ENCODE results near the gene COPS7A.

The COPS7A gene, protein sequence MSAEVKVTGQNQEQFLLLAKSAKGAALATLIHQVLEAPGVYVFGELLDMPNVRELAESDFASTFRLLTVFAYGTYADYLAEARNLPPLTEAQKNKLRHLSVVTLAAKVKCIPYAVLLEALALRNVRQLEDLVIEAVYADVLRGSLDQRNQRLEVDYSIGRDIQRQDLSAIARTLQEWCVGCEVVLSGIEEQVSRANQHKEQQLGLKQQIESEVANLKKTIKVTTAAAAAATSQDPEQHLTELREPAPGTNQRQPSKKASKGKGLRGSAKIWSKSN

DNA sequence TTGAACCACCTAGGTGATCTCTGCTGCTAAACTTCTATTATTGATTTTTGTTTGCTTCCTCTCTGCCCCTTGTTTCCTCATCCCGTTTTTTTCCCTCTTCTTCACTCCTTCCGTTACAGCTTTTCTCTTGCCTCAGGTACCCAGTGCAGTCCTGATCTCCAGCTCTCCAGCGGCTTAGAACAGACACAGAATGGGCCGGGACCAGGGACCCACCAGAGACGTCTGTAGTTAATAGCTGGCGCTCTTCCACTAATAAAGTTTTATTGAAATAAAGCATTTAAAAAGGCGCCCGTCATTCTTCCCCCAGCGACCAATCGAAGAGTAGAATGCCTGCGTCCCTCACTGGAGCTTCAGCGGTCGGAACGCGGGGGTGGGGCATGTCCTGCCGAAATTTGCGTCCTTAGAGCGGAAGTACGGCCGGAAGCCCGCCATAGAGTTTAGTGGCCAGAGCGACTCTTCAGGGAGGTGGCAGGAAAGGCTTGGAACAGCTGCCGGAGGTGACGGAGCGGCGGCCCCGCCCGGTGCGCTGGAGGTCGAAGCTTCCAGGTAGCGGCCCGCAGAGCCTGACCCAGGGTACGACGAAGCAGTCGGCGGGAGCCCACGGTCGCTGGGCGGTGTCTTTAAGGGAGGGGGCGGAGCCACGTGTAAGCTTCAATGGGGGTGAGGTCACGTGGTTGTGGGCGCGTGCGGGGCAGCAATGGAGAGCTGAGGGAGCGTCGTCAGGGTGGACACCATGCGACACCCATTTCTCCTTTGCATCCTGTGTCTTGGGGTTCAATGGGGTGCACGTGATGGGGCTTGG is at the start of gene COPS7A:
TSS of gene COPS7A (plus strand) at position 440 of the 802 bp plus-strand sequence. CDS start 611 bp downstream, outside the sequence.
- peak; percentile 97 for DNase-seq (ENCODE audit: low spot score)

DNA sequence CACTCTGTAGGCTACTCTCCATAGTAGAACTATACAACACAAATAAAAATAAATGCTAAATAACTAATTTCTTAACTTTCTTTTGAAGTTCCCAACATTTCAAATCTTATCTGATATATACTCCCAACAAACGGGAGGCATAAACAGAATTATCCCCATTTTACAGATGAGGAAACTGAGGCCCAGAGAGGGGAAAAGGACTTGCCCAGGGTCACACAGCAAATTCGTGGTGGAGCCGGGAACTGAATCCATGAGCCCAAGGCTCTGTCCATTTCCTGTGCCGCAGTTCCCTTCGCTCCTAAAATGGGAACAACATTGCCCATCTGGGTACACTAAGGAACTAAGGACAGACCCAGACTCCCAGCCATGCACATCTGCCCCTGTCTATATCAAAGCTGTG is 46.9 kb upstream of the COPS7A start:
- no peak for DNase-seq (ENCODE audit: low spot score)

DNA sequence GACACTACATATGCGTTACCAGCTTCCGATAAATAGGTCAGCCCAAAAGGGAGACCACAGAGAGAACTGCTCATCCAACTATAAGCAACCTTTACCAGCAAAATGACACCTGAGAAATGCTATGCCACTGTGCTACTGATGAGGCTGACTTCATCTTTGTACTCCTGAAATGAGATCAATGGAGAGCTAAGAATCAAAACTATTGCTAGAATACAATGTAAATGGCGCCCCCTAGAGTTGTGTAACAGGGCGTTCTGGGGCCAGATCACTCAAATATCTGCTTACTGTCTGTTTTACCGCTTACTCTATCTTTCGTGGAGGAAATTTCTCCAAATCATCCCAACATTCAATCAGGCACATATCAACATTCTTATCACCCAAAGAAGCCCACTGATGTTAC is 39.2 kb upstream of the COPS7A start:
- no peak for DNase-seq (ENCODE audit: low spot score)

DNA sequence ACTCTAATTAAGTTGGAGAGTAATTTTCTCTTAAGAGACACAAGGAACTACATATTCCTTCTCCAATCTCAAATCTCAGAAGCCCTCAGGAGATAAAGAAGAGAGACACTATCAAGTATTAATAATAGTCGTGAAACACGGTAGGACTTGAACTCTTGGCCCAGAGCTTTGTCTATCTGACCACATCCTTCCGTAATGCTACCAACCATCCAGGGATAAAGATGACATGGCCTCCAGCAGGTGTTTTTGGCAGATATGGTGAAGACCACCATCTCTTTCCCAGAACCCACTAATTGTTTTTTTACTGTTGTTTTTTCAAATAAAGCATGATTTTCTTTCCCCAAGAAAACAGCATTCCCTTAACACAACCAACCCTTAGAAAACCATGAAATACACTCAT is 38.0 kb upstream of the COPS7A start:
- no peak for DNase-seq (ENCODE audit: low spot score)

DNA sequence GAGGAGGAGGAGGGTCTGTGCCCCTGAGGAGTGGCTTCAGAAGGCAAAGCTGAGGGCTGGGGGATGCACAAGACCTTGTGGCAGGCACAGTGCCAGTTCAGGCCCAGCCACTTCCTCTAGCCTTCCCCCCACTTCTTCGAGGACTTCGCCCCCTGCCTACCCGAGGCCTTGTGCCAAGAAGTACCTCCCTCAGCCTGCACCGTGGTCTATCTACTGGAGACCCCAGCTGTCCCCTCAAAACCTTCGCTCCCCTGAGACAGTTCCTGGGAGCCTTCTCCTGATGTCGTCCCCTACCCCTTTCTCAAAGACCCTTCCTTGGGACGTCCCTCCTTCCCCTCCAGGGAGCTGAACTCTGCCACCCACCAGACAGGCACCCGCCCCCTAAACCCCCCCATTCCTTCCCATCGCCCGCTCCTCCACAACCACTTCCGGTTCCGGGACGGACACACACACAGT is 35.3 kb upstream of the COPS7A start:
- DNase-seq (ENCODE audit: low spot score): no peak

DNA sequence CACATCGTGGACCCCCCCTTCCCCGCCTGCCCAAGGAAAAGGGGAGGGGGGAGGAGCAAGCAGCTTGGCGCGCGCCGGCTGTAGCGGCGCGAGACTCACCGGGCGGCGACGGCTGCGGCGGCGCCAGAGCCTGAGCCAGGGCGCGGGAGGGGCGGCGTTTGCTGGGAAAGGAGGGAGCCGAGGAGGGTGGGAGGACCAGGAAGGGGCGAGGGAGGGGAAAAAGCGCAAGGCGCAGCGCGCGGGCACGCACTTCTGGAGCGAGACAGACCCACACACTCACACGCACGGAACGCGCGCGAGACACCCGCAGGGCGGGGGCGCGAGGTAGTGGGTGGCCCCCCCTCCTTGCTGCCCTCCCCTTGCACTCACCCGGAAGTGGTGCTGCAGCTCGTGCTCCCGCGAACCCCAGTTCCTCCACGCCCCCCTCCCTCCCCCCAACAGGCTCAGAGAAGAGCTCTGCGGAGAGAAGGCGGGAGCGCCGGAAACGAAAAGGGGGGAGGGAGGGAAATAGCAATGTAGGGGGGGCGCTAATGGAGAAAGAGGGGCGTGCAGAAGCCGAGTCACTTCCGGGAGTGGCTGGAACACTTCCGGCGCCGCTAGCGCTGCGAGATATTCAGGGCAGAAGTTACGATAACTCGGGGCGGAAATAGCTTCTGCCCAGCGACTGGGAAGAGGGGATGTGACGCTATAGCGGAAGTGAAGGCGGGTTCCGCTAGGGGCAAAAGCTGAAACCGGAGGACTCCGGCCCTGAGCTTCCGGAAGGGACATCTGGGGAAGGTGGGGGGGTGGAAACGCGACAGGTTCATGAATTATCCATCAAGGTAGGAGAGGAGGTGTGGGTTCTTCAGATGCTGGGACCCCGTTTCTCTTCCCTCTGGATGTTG is 34.6 kb upstream of the COPS7A start, which contains the start of gene ZNF384:
TSS of gene ZNF384 (minus strand) at position 377 of the 884 bp plus-strand sequence. CDS start 9,855 bp downstream, outside the sequence.
- DNase-seq (ENCODE audit: low spot score): peak; percentile 98

DNA sequence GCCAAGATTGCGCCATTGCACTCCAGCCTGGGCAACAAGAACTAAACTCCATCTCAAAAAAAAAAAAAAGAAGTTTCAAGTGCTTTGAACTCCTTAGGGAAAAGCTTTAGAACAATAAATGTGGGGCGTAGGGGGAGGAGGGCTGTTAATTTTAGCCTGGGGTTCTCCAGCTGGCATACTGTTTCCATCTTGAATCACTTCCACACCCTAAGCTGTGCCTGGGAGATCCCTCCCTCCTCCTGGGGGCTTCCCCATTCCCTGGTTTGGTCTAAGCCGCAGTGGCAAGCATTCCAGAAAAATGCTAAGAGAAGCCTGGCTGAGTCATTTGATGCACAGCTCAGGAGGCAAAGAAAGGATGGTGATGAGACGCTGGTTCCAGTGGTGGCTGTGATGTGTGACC is 32.4 kb upstream of the COPS7A start:
- no peak for DNase-seq (ENCODE audit: low spot score)

DNA sequence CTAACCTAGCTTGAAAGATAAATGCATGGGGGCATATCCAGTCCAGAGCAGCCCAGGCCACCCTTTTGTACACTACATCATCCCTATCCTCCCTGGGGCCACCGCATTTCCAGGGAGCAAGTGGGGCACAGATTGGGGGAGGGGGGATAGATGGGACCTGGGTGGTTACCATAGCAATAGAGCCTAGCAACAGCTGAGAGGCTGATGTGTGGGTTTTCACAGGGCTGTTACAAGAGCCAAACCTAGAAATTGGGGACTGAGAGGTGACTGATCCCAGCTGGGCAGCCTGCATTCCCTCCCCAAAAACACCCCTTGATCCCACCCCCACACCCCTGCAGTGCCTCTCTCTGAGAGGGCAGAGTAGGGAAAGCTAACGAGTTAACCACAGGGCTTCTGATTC is 31.0 kb upstream of the COPS7A start:
- no peak for DNase-seq (ENCODE audit: low spot score)

GRCh38 chr12:6693832-6694355 is 30.0 kb upstream of the COPS7A start:
- no peak for DNase-seq (ENCODE audit: low spot score)

DNA sequence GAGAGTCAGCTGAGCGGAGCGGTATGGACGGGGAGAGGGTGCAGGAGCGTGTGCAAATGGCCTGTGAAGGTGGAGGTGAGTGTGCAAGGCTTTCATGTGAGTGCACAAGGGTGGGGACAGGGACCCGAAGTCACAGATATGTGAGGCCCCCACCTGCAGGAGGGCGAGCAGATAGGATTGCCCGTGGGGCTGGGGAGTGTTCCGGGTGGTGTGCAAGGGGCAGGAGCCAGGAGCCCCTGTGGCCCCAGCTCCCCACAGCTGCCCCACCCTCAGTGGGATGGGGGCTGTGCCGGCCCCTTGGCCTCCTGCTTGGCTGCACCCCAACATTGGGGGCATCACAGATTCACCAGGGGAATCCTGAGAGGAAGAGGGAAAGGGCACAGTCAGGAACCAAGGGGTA is 29.1 kb upstream of the COPS7A start:
- DNase-seq (ENCODE audit: low spot score): no peak

DNA sequence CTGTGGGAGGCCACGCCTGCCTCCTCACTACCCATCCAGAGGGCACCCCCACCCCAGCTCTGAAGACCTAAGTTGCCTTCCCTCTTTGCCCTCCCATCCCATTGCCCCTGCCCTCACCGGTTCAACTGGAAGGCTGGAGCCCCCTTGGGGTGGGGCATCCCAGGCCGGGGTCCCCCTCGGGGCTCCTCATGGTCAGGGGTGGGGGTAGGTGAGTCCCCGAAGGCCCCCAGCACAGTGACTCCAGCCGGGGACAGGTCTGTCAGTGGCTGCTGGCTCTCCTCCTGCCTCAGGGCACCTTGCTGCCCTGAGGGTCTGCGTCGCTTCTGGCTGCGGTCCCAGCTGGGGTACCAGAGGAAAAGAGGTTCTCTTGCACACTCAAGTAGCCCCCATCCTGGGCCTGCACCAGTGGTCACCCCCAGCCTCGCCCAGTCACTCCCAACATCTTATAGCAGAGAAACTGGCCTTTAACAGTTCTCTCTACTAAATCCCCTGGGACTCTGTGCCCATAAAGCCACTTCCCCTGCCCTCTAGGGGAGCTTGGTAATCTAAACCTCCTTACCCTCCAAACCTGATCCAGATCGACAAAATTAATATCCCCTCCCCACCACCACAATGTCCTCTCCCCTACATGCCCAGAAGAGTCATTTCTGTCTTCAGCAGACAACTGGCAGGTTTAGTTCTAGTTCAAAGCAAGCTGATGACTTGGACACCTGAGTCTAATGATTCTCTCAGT is 28.4 kb upstream of the COPS7A start:
- no peak for DNase-seq (ENCODE audit: low spot score)

DNA sequence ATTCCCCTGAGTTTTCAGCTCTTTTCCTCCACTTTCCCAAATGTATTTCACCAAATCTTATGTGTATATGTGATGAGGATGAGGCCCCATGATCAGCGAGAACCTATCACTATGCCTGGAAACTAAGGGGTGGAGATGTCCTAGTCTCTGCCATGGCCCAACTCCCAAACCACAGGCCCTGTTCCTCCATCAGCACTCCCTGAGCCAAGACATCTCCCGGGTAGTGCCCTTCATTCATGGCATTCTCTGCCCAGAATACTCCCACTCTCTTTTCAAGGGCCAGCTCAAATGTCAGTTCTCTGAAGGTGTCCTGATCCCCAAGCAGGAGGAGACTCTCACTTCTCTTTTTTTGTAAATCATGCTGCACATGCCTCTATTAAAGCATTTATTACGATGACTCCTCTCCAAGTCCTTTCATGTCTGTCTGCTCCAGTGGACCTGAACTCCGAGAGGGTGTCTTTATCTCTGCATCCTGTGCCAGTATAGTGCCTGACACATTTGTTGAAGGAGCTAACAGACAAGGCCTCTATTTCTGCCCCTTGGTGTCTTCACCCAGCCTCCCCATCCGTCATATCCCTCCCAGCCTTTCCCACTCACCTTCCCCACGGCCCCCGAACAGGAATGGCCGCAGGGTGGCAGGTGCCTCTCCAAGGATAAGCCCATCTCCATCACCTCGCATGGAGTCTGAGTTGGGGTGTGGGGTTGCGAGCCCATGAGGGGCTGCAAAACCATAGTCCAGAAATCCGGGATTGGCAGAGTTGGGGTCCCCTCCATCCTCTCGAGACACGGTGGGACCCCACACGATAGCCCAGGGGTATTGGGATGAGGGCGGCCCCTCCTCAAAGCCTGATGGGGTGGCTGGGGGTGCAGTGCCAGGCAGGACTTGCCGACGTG is 26.9 kb upstream of the COPS7A start:
- DNase-seq (ENCODE audit: low spot score): no peak

GRCh38 chr12:6697584-6698351 is 26.1 kb upstream of the COPS7A start:
- DNase-seq (ENCODE audit: low spot score): peak; percentile 88

DNA sequence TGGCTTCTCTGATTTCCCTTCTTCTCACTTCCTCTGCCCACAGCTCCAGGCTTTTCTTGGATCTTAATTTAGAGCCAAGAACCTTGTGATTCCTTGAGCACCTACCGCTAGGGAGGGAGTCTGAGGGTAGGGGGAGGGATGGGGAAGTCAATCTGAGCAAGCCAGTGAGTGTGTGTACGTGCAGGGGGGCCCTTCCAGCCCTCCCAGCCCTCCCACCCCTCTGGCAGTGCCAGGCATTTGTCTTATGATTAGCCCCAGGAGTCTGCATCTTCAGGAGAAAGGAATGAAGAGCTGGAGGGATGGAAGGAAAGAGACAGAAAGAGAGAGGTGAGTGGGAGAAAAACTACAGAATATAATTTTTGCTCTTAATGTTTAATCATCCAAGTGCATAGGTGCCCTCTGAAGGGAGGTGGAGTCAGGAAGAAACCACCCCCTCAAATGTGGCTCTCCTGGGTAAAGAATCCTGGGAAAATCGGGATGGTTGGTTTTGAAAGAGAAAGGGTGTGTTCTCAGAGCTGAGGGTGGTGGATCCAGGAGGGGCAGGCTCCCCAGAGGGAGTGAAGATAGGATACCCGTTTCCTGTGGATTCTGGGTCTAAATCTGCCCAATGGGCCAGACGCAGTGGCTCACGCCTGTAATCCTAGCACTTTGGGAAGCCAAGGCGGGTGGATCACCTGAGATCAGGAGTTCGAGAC is 25.3 kb upstream of the COPS7A start:
- DNase-seq (ENCODE audit: low spot score): no peak

DNA sequence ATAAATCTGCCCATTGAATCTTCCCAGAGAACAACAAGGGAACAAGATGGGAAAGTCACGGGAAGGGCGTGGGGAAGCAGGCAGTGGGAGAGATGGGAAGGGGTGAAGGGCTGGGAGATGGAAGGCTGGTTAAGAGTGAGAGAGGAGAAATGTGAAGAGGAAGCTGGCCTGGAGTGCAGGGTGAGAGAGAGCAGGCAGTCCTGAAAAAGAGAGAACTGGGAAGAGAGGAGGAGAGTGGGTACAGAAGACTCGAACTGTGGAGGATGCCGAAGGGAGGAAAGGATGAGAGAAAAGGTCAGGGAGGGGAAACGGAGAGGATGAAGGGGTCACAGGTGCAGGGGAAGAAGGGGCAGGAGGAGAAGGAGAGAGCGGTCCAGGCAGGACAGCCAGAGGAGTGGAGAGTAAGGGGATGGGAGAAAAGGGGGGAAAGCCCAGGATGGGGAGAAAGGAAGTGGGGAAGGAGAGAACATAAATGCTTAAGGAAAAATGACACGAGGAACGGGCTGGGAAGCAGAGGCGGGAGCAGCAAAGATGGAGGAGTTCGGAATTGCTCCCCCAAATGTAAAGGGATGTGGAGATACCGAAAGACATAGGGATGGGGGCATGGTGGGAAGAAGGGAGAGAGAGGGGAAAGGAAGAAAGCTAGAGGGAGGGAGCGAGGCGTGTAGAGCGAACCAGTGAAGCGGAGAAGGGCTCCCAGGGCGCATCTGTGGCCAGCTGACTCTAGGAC is 24.4 kb upstream of the COPS7A start:
- no peak for DNase-seq (ENCODE audit: low spot score)

GRCh38 chr12:6699989-6700645 is 23.7 kb upstream of the COPS7A start:
- no peak for DNase-seq (ENCODE audit: low spot score)

DNA sequence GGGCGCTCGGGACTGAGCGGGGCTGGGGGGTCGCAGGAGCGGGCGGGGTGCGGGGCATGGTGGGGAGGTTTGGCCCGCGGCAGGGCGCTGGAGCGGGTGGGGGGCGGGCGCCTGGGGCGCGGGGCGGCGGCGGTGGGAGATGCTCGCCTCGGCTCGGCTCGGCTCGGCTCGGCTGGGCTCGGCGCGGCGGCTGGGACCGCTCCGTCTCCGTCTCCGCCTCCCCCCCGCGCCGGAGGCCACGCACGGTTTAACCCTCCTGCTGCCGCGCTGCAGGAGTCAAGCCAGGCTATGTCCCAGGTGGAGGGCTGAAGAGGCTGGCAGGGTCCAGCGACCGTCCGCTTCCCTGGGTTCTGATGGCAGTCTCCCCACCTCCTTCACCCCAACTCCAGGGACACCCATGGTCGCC is 23.2 kb upstream of the COPS7A start, which contains the start of gene PIANP:
TSS of gene PIANP (minus strand) at position 170 of the 406 bp plus-strand sequence. CDS start 2,754 bp downstream, outside the sequence.
- DNase-seq (ENCODE audit: low spot score): no peak
